ENCODE measurements around the gene RGMB.

DNA sequence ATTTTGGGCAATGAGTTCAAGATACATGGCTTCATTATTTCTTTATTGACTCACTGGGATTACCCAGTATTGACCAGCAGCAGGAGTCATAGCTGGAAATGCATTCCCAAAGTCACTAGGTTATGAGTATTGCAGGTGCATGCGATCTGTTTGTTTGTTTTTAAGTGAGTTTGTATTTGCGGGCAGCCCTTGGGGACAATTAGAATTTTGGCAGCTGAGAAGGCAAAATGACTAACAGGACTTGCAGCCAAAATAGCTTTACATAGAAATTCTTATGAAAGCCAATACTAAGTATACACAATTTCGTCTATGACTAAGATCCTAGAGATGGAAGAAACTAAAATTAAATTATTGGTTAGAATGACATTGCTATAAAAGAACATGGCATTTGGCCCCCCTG is 18.1 kb upstream of the RGMB start:
- TF ChIP-seq, protein P1, sequence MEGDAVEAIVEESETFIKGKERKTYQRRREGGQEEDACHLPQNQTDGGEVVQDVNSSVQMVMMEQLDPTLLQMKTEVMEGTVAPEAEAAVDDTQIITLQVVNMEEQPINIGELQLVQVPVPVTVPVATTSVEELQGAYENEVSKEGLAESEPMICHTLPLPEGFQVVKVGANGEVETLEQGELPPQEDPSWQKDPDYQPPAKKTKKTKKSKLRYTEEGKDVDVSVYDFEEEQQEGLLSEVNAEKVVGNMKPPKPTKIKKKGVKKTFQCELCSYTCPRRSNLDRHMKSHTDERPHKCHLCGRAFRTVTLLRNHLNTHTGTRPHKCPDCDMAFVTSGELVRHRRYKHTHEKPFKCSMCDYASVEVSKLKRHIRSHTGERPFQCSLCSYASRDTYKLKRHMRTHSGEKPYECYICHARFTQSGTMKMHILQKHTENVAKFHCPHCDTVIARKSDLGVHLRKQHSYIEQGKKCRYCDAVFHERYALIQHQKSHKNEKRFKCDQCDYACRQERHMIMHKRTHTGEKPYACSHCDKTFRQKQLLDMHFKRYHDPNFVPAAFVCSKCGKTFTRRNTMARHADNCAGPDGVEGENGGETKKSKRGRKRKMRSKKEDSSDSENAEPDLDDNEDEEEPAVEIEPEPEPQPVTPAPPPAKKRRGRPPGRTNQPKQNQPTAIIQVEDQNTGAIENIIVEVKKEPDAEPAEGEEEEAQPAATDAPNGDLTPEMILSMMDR (IDR thresholded peaks at IDR 0.05; ENCODE audit: low read length): no peak
- TF ChIP-seq EZH2 (optimal IDR thresholded peaks at IDR 0.05; ENCODE audit: low read depth, low read length) (no peak), EZH2phosphoT487 (IDR thresholded peaks at IDR 0.05; ENCODE audit: low read length) (no peak)

Data from MM.1S (cell line).